ENCODE data around the gene AURKA. TPM values are rescaled to one million over a fixed set of nuclear protein-coding genes. Genes with fewer than 3 reads are reported as not detected.

Gene AURKA
- polyA plus RNA-seq, 1 donor (not counting 4 experiments of a cell fraction or from before 2014, with no cell fraction given) = 36.1 TPM

DNA sequence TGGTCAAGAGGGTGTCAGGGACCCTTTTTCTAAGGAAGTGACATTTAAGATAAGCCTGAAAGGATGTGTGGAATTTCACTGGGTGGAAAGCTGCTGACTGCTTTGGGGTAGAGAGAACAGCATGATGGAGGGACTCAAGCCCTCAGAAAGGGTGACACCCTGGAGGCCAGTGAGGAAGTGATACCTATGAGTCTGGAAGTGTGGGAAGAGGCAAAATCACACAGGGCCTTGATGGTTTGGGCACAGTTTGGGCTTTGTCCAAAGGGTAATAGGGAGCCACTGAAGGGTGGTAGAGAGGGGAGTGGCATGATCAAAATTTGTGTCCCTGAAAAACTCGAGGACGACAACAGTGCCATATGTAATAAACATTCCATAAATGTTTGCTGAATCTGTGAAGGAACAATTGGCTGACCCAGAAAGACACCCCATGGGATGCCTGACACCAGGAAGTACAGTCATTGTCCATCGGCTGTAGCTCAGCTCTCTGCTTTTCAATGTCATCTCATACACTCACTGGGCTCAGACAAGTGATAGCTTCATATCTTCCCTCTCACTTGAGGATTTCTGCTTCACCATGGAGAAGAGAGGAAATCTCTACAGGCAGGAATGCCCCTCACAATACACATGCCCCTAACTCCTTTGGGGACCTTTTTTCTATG is 41.3 kb upstream of the AURKA start:
- H3K4me2 ChIP-seq (ENCODE audit: control insufficient read depth, extremely low read depth, insufficient read depth, low read depth, low read length) = no peak overlapping the region

DNA sequence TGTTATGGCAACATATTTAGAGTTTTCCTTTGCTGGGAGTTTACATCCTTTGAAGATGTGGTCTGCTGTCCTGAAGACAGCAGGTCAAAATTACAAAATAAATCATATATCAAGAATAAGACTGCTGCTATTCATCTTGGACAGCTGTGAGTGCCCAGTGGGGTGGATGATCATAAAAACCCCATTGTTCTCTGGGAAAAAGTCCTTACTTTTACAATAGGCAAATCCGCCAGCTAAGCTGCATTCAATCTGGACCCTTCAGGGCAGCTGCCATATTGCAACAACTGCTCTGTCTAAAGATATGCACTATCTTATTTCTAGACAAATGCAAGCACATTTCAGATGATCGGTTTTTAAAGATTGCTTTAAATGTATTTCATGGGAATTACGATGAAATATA is 39.5 kb upstream of the AURKA start:
- DNase-seq (ENCODE audit: low read depth, low spot score) = no peak
- H3K27ac ChIP-seq (ENCODE audit: control insufficient read depth, insufficient read depth, low read length) = no peak overlapping the region
- no peak overlapping the region for H3K4me3 ChIP-seq (ENCODE audit: control insufficient read depth in 2 of 3, extremely low read depth in 1 of 3, insufficient read depth in 2 of 3, low read depth in 1 of 3, low read length in 3 of 3)
- H4K20me1 ChIP-seq (ENCODE audit: control insufficient read depth, extremely low read depth, insufficient read depth, low read length) = no peaks in the 10 kb centered on the region
- H3K27me3 ChIP-seq (ENCODE audit: control insufficient read depth, extremely low read depth, insufficient read depth, low read length) = no peaks in the 10 kb centered on the region
- no peak overlapping the region for H3K9ac ChIP-seq (ENCODE audit: control insufficient read depth, extremely low read depth, insufficient read depth, low read length)
- H3K79me2 ChIP-seq (ENCODE audit: control insufficient read depth, insufficient read depth, low read length) = no peaks in the 10 kb centered on the region
- dilution Hi-C loops (cut with MboI; ENCODE audit: extremely low pct_ligation_motif_present, low sequenced_read_pairs) = no loop called here
- H3K9me1 ChIP-seq (ENCODE audit: control insufficient read depth, extremely low read depth, insufficient read depth, low read length) = no peaks in the 10 kb centered on the region
- no peak overlapping the region for H2AFZ ChIP-seq (ENCODE audit: control insufficient read depth, low read length)
- H3K4me1 ChIP-seq (ENCODE audit: control insufficient read depth, extremely low read depth, insufficient read depth, low read length) = peaks cover 13% of the 10 kb centered on the region
- H3K4me2 ChIP-seq (ENCODE audit: control insufficient read depth, extremely low read depth, insufficient read depth, low read depth, low read length) = no peak overlapping the region
- TF ChIP-seq, protein P1, sequence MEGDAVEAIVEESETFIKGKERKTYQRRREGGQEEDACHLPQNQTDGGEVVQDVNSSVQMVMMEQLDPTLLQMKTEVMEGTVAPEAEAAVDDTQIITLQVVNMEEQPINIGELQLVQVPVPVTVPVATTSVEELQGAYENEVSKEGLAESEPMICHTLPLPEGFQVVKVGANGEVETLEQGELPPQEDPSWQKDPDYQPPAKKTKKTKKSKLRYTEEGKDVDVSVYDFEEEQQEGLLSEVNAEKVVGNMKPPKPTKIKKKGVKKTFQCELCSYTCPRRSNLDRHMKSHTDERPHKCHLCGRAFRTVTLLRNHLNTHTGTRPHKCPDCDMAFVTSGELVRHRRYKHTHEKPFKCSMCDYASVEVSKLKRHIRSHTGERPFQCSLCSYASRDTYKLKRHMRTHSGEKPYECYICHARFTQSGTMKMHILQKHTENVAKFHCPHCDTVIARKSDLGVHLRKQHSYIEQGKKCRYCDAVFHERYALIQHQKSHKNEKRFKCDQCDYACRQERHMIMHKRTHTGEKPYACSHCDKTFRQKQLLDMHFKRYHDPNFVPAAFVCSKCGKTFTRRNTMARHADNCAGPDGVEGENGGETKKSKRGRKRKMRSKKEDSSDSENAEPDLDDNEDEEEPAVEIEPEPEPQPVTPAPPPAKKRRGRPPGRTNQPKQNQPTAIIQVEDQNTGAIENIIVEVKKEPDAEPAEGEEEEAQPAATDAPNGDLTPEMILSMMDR (optimal IDR thresholded peaks at IDR 0.05 in 1 of 3, IDR thresholded peaks at IDR 0.05 in 1 of 3, conservative IDR thresholded peaks at IDR 0.05 in 1 of 3; ENCODE audit: extremely low read depth in 1 of 3, insufficient read depth in 2 of 3, low read length in 3 of 3) = no peak
- no peak for TF ChIP-seq EZH2 (IDR thresholded peaks at IDR 0.05; ENCODE audit: low read length)
- no peak for FAIRE-seq
- no peaks in the 10 kb centered on the region for H3K9me3 ChIP-seq (ENCODE audit: control insufficient read depth, low read depth, low read length)
- H3K36me3 ChIP-seq (ENCODE audit: control insufficient read depth in 2 of 2, extremely low read depth in 1 of 2, insufficient read depth in 2 of 2, low read length in 2 of 2) = no peaks in the 10 kb centered on the region

More for the DNA sequence above, 41.3 kb upstream of the AURKA start:
- H3K4me1 ChIP-seq (ENCODE audit: control insufficient read depth, extremely low read depth, insufficient read depth, low read length) = peaks cover 11% of the 10 kb centered on the region
- TF ChIP-seq, protein P1 (optimal IDR thresholded peaks at IDR 0.05 in 1 of 3, IDR thresholded peaks at IDR 0.05 in 1 of 3, conservative IDR thresholded peaks at IDR 0.05 in 1 of 3; ENCODE audit: extremely low read depth in 1 of 3, insufficient read depth in 2 of 3, low read length in 3 of 3) = no peak
- no peak for TF ChIP-seq EZH2 (IDR thresholded peaks at IDR 0.05; ENCODE audit: low read length)
- H3K9me1 ChIP-seq (ENCODE audit: control insufficient read depth, extremely low read depth, insufficient read depth, low read length) = no peaks in the 10 kb centered on the region
- H4K20me1 ChIP-seq (ENCODE audit: control insufficient read depth, extremely low read depth, insufficient read depth, low read length) = no peaks in the 10 kb centered on the region
- H3K9me3 ChIP-seq (ENCODE audit: control insufficient read depth, low read depth, low read length) = no peaks in the 10 kb centered on the region
- DNase-seq (ENCODE audit: low read depth, low spot score) = no peak
- H3K36me3 ChIP-seq (ENCODE audit: control insufficient read depth in 2 of 2, extremely low read depth in 1 of 2, insufficient read depth in 2 of 2, low read length in 2 of 2) = no peaks in the 10 kb centered on the region
- no peak overlapping the region for H3K9ac ChIP-seq (ENCODE audit: control insufficient read depth, extremely low read depth, insufficient read depth, low read length)
- H3K27me3 ChIP-seq (ENCODE audit: control insufficient read depth, extremely low read depth, insufficient read depth, low read length) = no peaks in the 10 kb centered on the region
- no peak for FAIRE-seq
- H3K4me3 ChIP-seq (ENCODE audit: control insufficient read depth in 2 of 3, extremely low read depth in 1 of 3, insufficient read depth in 2 of 3, low read depth in 1 of 3, low read length in 3 of 3) = no peak overlapping the region
- H3K27ac ChIP-seq (ENCODE audit: control insufficient read depth, insufficient read depth, low read length) = no peak overlapping the region
- no peaks in the 10 kb centered on the region for H3K79me2 ChIP-seq (ENCODE audit: control insufficient read depth, insufficient read depth, low read length)
- dilution Hi-C loops (cut with MboI; ENCODE audit: extremely low pct_ligation_motif_present, low sequenced_read_pairs) = no loop called here
- no peak overlapping the region for H2AFZ ChIP-seq (ENCODE audit: control insufficient read depth, low read length)
